22Rv1 (cell line): Measurements from ENCODE around the gene CD300LD.

ENCODE experiments used
- CTCF ChIP-seq: fragments of 450-650 bp; IDR thresholded peaks from 2 replicates; pipeline ENCODE4 v1.5.1; 2017; ENCODE audit warnings: mild to moderate bottlenecking
- ZFX ChIP-seq: fragments of 450-650 bp; IDR thresholded peaks from 2 replicates; pipeline ENCODE4 v1.6.1; 2017; ENCODE audit warnings: antibody characterized with exemption, borderline replicate concordance

GRCh38 chr17:74541176-74542111, 50.6 kb downstream of the CD300LD start:
- TF ChIP-seq CTCF: no peak
- no peak for TF ChIP-seq ZFX
